BLaER1 (cell line): ENCODE measurements around the gene DOCK4.
"Not testable (repeated sequence)": the region's sequence is repeated elsewhere in the genome, so short reads cannot be mapped to it uniquely, and the experiment has no call there.

Experiments used
- H3K27ac ChIP-seq: shearing (Covaris generic); formaldehyde crosslinking; 2 replicates; pipeline ENCODE4 v1.8.1; 2022
- H3K27me3 ChIP-seq: shearing (Covaris generic); formaldehyde crosslinking; 2 replicates; pipeline ENCODE4 v1.8.1; 2022
- H3K36me3 ChIP-seq: shearing (Covaris generic); formaldehyde crosslinking; 2 replicates; pipeline ENCODE4 v1.8.1; 2022
- H3K4me1 ChIP-seq: shearing (Covaris generic); formaldehyde crosslinking; 2 replicates; pipeline ENCODE4 v1.8.1; 2022
- H3K4me2 ChIP-seq: shearing (Covaris generic); formaldehyde crosslinking; 2 replicates; pipeline ENCODE4 v1.8.1; 2022
- H3K4me3 ChIP-seq: shearing (Covaris generic); formaldehyde crosslinking; 2 replicates; pipeline ENCODE4 v1.8.1; 2022
- H3K9ac ChIP-seq: shearing (Covaris generic); formaldehyde crosslinking; 2 replicates; pipeline ENCODE4 v1.8.1; 2022
- H3K9me3 ChIP-seq: shearing (Covaris generic); formaldehyde crosslinking; 2 replicates; pipeline ENCODE4 v1.8.1; 2022
- H4K20me1 ChIP-seq: shearing (Covaris generic); formaldehyde crosslinking; 2 replicates; pipeline ENCODE4 v1.8.1; 2022
- Cebpa-rat ChIP-seq: shearing (Covaris generic); IDR thresholded peaks from 2 replicates; pipeline ENCODE4 v1.8.1; 2022

Gene DOCK4

DNA sequence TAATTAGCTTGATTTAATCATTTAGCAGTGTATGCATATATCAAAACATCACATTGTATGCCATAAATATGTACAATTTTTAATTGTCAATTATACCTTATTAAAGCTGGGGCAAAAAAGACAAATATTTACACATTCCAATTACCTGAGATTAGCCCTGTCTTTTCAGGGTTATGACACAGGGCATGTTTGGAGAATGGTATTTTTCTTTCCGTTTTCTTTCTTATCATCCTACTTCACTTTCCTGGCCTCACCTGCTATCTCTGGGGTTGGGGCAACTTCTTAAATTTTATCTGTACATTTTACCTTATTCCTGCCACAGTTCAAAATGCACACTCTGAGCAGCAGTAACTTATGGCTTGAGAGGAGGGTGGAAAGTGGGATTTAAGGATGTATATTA lies 285.9 kb downstream of the DOCK4 start:
- peaks cover 6% of the 10 kb centered on the region; the same call in 1 of the 2 replicates for H3K4me1 ChIP-seq
- no peaks in the 10 kb centered on the region for H4K20me1 ChIP-seq
- no peak for TF ChIP-seq Cebpa-rat
- no peak overlapping the region for H3K9ac ChIP-seq
- no peak overlapping the region for H3K27ac ChIP-seq
- H3K4me3 ChIP-seq: no peak overlapping the region
- H3K36me3 ChIP-seq: no peaks in the 10 kb centered on the region
- no peak overlapping the region for H3K4me2 ChIP-seq
- H3K9me3 ChIP-seq: no peaks in the 10 kb centered on the region
- no peaks in the 10 kb centered on the region for H3K27me3 ChIP-seq

DNA sequence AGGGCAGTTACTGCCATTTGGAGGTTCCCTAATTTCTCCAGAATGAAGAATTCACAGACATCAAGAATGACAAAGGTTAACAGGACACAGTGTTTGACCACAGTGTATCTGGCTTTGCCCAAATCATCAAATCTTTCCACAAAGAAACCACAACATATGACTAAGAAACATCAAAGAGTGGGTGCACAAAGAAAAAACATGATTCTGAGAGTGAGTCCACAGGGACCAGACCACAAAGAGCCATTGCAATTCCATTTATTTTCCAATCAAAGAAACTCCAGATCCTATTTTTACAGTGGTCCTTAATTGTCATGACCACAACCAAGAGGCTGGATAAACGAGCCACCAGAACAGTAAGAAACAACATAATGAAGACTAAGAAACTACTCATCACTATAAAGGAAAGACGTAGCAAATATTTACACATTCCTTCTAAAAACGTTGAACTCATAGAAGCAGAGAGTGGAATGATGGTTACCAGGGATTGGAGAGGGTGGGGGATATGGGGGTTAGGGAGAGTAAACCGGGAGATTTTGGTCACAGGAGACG lies 286.5 kb downstream of the DOCK4 start:
- Histone ChIP-seq H4K20me1 (no peaks in the 10 kb centered on the region), H3K4me3 (no peak overlapping the region), H3K4me1 (peaks cover 6% of the 10 kb centered on the region; the same call in 1 of the 2 replicates), H3K4me2 (peak overlapping the region; percentile 10; the same call in 1 of the 2 replicates), H3K27me3 (no peaks in the 10 kb centered on the region), H3K9me3 (no peaks in the 10 kb centered on the region), H3K36me3 (no peaks in the 10 kb centered on the region), H3K27ac (no peak overlapping the region), H3K9ac (no peak overlapping the region)
- no peak for TF ChIP-seq Cebpa-rat

DNA sequence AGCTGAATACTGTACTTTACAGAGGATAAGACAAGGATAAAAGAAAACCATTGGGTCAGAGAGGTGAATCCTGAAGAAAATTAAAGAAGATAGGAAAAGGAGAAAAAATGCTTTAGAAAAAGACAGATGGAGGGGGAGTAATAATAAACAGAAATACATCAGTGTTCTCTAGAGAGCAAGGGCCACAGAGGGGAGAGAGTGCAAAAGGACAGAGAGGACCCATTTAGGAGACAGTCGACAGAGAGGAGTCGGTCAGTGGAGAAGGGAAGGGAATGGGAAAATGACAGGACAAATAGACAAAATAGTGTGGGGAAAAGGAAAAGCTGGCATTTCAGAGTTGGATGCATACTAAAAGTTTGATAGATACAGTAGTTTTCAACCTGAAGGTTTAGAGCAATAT lies 287.0 kb downstream of the DOCK4 start:
- no peak overlapping the region for H3K4me3 ChIP-seq
- no peak overlapping the region for H3K27ac ChIP-seq
- H4K20me1 ChIP-seq: no peaks in the 10 kb centered on the region
- no peak for TF ChIP-seq Cebpa-rat
- no peaks in the 10 kb centered on the region for H3K36me3 ChIP-seq
- H3K4me2 ChIP-seq: peak overlapping the region; percentile 10; the same call in 1 of the 2 replicates
- no peaks in the 10 kb centered on the region for H3K27me3 ChIP-seq
- H3K9ac ChIP-seq: no peak overlapping the region
- no peaks in the 10 kb centered on the region for H3K9me3 ChIP-seq
- H3K4me1 ChIP-seq: peaks cover 6% of the 10 kb centered on the region; the same call in 1 of the 2 replicates

DNA sequence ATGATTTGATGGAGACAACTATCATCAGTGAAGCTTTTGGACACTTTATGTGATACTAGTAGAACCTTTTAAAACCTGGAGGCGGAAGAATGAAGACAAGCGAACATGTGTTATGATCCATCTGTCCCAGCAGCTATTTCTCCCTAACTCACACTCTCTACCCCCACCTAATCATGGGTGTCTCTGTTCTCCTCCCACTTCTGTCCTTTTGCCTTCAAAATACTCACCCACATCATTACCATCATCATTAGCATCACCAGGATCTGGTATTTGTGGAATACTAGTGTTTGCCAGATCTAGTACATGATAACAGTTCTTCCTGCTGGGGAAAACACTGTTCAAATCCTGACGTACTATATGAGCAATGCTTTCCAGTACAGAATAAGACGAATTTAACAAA lies 287.7 kb downstream of the DOCK4 start:
- Histone ChIP-seq H3K9me3 (no peaks in the 10 kb centered on the region), H3K27ac (no peak overlapping the region), H3K4me2 (no peak overlapping the region), H4K20me1 (no peaks in the 10 kb centered on the region), H3K4me3 (no peak overlapping the region), H3K9ac (no peak overlapping the region), H3K36me3 (no peaks in the 10 kb centered on the region), H3K27me3 (no peaks in the 10 kb centered on the region), H3K4me1 (peaks cover 6% of the 10 kb centered on the region; the same call in 1 of the 2 replicates)
- TF ChIP-seq Cebpa-rat: no peak

DNA sequence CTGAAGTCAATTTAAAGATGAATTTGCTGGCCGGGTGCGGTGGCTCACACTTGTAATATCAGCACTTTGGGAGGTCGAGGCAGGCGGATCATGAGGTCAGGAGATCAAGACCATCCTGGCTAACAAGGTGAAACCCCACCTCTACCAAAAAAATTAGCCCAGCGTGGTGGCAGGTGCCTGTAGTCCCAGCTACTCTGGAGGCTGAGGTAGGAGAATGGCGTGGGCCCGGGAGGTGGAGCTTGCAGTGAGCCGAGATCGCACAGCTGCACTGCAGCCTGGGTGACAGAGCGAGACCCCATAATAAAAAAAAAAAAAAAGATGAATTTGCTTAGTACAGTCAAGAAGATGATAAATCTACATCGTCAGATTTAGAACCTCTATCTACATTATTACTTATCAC lies 288.8 kb downstream of the DOCK4 start:
- H3K4me3 ChIP-seq, H3K9ac ChIP-seq, H3K27me3 ChIP-seq, H4K20me1 ChIP-seq, H3K27ac ChIP-seq, H3K36me3 ChIP-seq, H3K9me3 ChIP-seq, H3K4me2 ChIP-seq, H3K4me1 ChIP-seq: not testable (repeated sequence)

DNA sequence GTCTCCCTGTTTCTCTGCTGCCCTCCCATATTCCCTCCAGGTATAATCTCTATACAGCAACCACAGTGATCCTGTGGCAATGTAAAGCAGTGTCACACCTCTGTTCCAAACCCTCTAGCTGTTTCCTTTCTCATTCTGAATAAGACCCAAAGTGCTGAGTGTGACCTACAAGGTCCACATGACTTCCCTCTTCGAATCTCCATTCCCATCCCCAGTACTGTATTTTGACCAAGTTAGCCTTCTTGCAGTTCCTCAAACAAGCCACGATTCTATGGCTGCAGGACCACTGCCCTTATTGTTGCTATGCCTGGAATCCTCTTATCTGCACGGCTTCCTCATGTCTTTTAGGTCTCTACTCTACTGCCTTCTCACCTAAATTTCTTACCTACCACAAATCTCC lies 291.9 kb downstream of the DOCK4 start:
- H3K4me3 ChIP-seq: no peak overlapping the region
- H3K9me3 ChIP-seq: no peaks in the 10 kb centered on the region
- H3K27ac ChIP-seq: no peak overlapping the region
- no peaks in the 10 kb centered on the region for H4K20me1 ChIP-seq
- peaks cover 11% of the 10 kb centered on the region for H3K4me1 ChIP-seq
- H3K36me3 ChIP-seq: no peaks in the 10 kb centered on the region
- H3K27me3 ChIP-seq: no peaks in the 10 kb centered on the region
- H3K4me2 ChIP-seq: no peak overlapping the region
- no peak overlapping the region for H3K9ac ChIP-seq
- no peak for TF ChIP-seq Cebpa-rat

DNA sequence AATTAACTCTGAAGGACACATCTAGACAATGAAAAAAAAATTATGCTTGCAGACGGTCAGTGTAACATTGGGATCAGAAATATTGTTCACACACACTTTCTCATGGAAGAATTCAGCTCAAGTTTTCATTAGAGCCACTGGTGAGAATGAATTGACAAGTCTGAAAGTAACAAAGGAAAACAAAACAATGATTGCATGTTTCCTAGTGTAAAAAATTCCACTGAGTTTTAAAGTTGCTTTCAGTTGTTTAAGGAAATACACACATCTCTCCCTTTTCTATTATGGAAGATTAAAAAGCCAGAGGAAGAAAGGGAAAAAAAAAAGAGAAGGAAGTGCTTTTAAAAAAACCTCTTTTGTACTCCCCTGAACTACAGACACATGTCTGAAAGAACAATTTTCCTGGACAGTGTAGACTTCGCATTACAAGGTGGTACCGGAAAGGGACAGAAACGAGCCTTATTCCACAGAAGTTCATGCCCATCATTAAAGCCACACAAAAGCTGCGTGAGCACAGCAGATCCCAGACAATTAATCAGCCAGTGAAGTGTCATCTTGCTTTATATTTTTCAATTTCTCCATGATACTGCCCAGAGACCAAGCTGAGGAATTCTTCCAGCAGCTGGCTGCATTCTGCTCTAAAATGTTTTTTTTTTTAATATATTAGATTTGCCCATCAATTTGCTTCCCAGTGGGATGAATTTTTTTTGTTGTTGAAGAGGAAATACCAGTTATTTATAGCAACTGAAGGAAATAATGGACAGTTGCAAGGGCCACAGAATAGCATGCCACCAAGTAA lies 294.8 kb downstream of the DOCK4 start:
- H3K4me1 ChIP-seq: peaks cover 8% of the 10 kb centered on the region; the same call in 1 of the 2 replicates
- H3K4me2 ChIP-seq: no peak overlapping the region
- no peak overlapping the region for H3K4me3 ChIP-seq
- TF ChIP-seq Cebpa-rat: no peak
- H3K27me3 ChIP-seq: no peaks in the 10 kb centered on the region
- no peaks in the 10 kb centered on the region for H3K36me3 ChIP-seq
- no peak overlapping the region for H3K9ac ChIP-seq
- H3K9me3 ChIP-seq: no peaks in the 10 kb centered on the region
- H4K20me1 ChIP-seq: no peaks in the 10 kb centered on the region
- H3K27ac ChIP-seq: no peak overlapping the region

DNA sequence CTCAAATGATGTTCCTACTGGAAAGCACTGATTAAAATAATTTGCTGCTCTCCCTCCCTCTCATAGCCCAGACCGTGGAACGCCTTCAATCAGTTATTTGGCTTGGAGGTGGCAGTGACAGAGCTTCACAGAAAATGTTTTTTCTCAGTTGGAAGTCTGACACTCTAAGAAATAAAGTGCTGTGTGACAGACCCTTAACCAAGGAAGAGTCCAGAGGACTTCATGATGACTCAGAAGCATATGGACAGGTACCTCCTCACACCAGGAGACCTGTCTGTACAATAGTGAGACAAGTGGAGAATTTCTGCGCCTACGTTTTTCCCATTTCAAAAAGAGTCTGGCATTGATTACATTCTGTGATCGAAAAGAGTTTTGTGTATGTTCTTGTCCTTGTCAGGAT lies 295.5 kb downstream of the DOCK4 start:
- TF ChIP-seq Cebpa-rat: no peak
- no peak overlapping the region for H3K27ac ChIP-seq
- H3K27me3 ChIP-seq: no peaks in the 10 kb centered on the region
- no peaks in the 10 kb centered on the region for H3K36me3 ChIP-seq
- no peak overlapping the region for H3K4me3 ChIP-seq
- H3K9me3 ChIP-seq: no peaks in the 10 kb centered on the region
- no peak overlapping the region for H3K4me2 ChIP-seq
- H4K20me1 ChIP-seq: no peaks in the 10 kb centered on the region
- peaks cover 8% of the 10 kb centered on the region; the same call in 1 of the 2 replicates for H3K4me1 ChIP-seq
- no peak overlapping the region for H3K9ac ChIP-seq

DNA sequence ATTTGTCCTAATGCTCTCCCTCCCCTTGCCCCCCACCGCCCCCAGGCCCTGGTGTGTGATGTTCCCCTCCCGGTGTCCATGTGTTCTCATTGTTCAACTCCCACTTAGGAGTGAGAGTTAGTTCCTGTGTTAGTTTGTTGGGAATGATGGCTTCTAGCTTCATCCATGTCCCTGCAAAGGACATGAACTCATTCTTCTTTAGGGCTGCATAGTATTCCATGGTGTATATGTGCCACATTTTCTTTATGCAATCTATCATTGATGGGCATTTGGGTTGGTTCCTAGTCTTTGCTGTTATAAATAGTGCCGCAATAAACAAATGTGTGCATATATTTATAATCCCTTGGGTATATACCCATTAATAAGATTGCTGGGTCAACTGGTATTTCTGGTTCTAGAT lies 297.5 kb downstream of the DOCK4 start:
- H4K20me1 ChIP-seq, H3K9me3 ChIP-seq, H3K36me3 ChIP-seq, H3K4me2 ChIP-seq, H3K27me3 ChIP-seq, H3K27ac ChIP-seq, H3K9ac ChIP-seq, H3K4me3 ChIP-seq, H3K4me1 ChIP-seq: not testable (repeated sequence)

DNA sequence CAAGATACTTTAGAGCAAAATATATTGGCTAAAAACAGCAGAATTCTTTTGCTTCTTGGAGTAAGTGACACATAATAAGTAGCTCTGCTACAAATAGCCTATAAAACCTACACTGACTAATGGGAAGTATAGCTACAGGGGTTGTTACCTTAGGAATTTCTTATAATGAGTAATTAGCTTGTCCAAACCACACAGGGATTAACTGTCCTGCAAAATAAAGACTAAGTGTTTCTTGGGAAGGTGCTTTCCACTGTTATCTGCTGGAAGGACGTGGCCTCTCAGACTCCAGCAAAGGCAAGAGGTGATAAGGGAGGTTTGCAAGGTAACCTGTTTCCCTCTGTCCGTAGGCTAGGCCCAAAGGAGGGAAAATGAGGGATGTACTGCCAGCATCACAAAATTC lies 302.4 kb downstream of the DOCK4 start:
- no peaks in the 10 kb centered on the region for H3K36me3 ChIP-seq
- H3K4me3 ChIP-seq: no peak overlapping the region
- H3K27me3 ChIP-seq: no peaks in the 10 kb centered on the region
- no peak overlapping the region for H3K27ac ChIP-seq
- no peaks in the 10 kb centered on the region for H3K9me3 ChIP-seq
- no peak for TF ChIP-seq Cebpa-rat
- no peaks in the 10 kb centered on the region for H3K4me1 ChIP-seq
- no peaks in the 10 kb centered on the region for H4K20me1 ChIP-seq
- H3K4me2 ChIP-seq: no peak overlapping the region
- H3K9ac ChIP-seq: no peak overlapping the region
